K562 (cell line): ENCODE measurements around the gene BICD1.

Source experiments
- CHD2 ChIP-seq: IDR thresholded peaks from 2 replicates; pipeline ENCODE4 v1.6.1; 2011; ENCODE audit warnings: low read depth, low read length
- CTCF ChIP-seq, 3 experiments: IDR thresholded peaks in 2 of 3; conservative IDR thresholded peaks in 1 of 3; 2 replicates each; pipeline ENCODE4 v1.5.1; 2011 to 2012; ENCODE audit warnings: low read length in 3 of 3, mild to moderate bottlenecking in 3 of 3, control low read depth in 2 of 3, improper control_type of control experiment in 1 of 3, inconsistent platforms in 1 of 3, low read depth in 1 of 3, mixed read lengths in 1 of 3, moderate library complexity in 1 of 3; ENCODE audit not compliant: insufficient read depth in 2 of 3
- NEUROD1 ChIP-seq: fragments of 150-350 bp; IDR thresholded peaks from 2 replicates; pipeline ENCODE4 v1.6.1; 2014; ENCODE audit warnings: borderline replicate concordance, low read length, low read depth; ENCODE audit not compliant: partially characterized antibody
- NR2C2 ChIP-seq, 2 experiments: fragments of 200-800 bp in 1 of 2; sonication (Bioruptor generic) in 1 of 2; sonication (generic) in 1 of 2; formaldehyde crosslinking in 1 of 2; IDR thresholded peaks; 2 replicates each; pipeline versions ENCODE4 v1.6.1 to v1.8.0; 2016 to 2022; ENCODE audit warnings: mild to moderate bottlenecking in 1 of 2, missing compliant biosample characterization in 1 of 2, missing genetic modification characterization in 1 of 2, missing genetic modification reagents in 1 of 2
- POLR2A ChIP-seq: fragments of 450-650 bp; conservative IDR thresholded peaks from 2 replicates; pipeline ENCODE4 v1.6.1; 2016
- PRPF4 ChIP-seq: fragments of 200-400 bp; formaldehyde crosslinking; IDR thresholded peaks from one replicate; pipeline ENCODE4 v1.6.1; 2017; ENCODE audit warnings: low read length, low read depth, mild to moderate bottlenecking; ENCODE audit not compliant: insufficient read depth, poor library complexity, severe bottlenecking
- RBM17 ChIP-seq: fragments of 200-400 bp; formaldehyde crosslinking; IDR thresholded peaks from 2 replicates; pipeline ENCODE4 v1.6.1; 2017; ENCODE audit warnings: low read depth, mild to moderate bottlenecking, low read length, borderline replicate concordance
- ZNF592 ChIP-seq: fragments of 450-650 bp; IDR thresholded peaks from 2 replicates; pipeline ENCODE4 v1.6.1; 2017; ENCODE audit warnings: antibody characterized with exemption, mild to moderate bottlenecking

GRCh38 chr12:32091696-32092095 is 15.0 kb upstream of the BICD1 start:
- no peak for TF ChIP-seq NR2C2 (CRISPR knock-in tag; IDR thresholded peaks at IDR 0.05)
- no peak for TF ChIP-seq NR2C2 (tag; IDR thresholded peaks at IDR 0.05)
- TF ChIP-seq CHD2: no peak
- no peak for TF ChIP-seq CTCF (IDR thresholded peaks at IDR 0.05 in 2 of 3, conservative IDR thresholded peaks at IDR 0.05 in 1 of 3; ENCODE audit: insufficient read depth in 2 of 3, low read depth in 1 of 3, low read length in 3 of 3)
- TF ChIP-seq POLR2A: no peak
- no peak for TF ChIP-seq RBM17
- TF ChIP-seq ZNF592: no peak
- TF ChIP-seq PRPF4: no peak
- no peak for TF ChIP-seq NEUROD1
